ENCODE results near the gene TGFBR3.
A peak's percentile ranks its signal among the peaks of the same experiment; 100 is the strongest.

The TGFBR3 gene

GRCh38 chr1:91745640-91746373 is 140.1 kb downstream of the TGFBR3 start:
- ATAC-seq (replicated peaks; ENCODE audit: extremely low read depth, poor library complexity, severe bottlenecking) (no peak), DNase-seq (ENCODE audit: low spot score in 2 of 2) (no peak)
- Mint-ChIP-seq H3K4me3 (no peak overlapping the region), H3K9me3 (no peaks in the 10 kb centered on the region), H3K36me3 (ENCODE audit: insufficient read depth) (peaks cover 20% of the 10 kb centered on the region), H3K4me1 (peaks cover 61% of the 10 kb centered on the region), H3K27me3 (no peaks in the 10 kb centered on the region), H3K27ac (ENCODE audit: low read depth) (peak overlapping the region; percentile 46)

GRCh38 chr1:91744953-91745639 is 140.9 kb downstream of the TGFBR3 start:
- ATAC-seq (replicated peaks; ENCODE audit: extremely low read depth, poor library complexity, severe bottlenecking) (no peak), DNase-seq (ENCODE audit: low spot score in 2 of 2) (no peak)
- H3K27ac Mint-ChIP-seq (ENCODE audit: low read depth), result peak overlapping the region; percentile 22
- no peaks in the 10 kb centered on the region for H3K9me3 Mint-ChIP-seq
- H3K4me3 Mint-ChIP-seq, result no peak overlapping the region
- H3K27me3 Mint-ChIP-seq, result no peaks in the 10 kb centered on the region
- peaks cover 20% of the 10 kb centered on the region for H3K36me3 Mint-ChIP-seq (ENCODE audit: insufficient read depth)
- H3K4me1 Mint-ChIP-seq, result peaks cover 54% of the 10 kb centered on the region

- Mint-ChIP-seq H3K27ac (ENCODE audit: low read depth) (peak overlapping the region; percentile 78), H3K9me3 (no peaks in the 10 kb centered on the region), H3K27me3 (no peaks in the 10 kb centered on the region), H3K36me3 (ENCODE audit: insufficient read depth) (peaks cover 23% of the 10 kb centered on the region), H3K4me1 (peaks cover 56% of the 10 kb centered on the region), H3K4me3 (no peak overlapping the region)
- ATAC-seq (replicated peaks; ENCODE audit: extremely low read depth, poor library complexity, severe bottlenecking) (no peak), DNase-seq (ENCODE audit: low spot score in 2 of 2) (no peak)
Measured at GRCh38 chr1:91742848-91743292, 143.1 kb downstream of the TGFBR3 start.

GRCh38 chr1:91741906-91742305 is 144.0 kb downstream of the TGFBR3 start:
- Mint-ChIP-seq H3K36me3 (ENCODE audit: insufficient read depth) (peaks cover 25% of the 10 kb centered on the region), H3K27me3 (no peaks in the 10 kb centered on the region), H3K27ac (ENCODE audit: low read depth) (peak overlapping the region; percentile 78), H3K4me1 (peaks cover 53% of the 10 kb centered on the region), H3K4me3 (no peak overlapping the region), H3K9me3 (no peaks in the 10 kb centered on the region)
- no peak for DNase-seq (ENCODE audit: low spot score in 2 of 2)
- ATAC-seq (replicated peaks; ENCODE audit: extremely low read depth, poor library complexity, severe bottlenecking), result no peak

GRCh38 chr1:91741301-91741700 is 144.7 kb downstream of the TGFBR3 start:
- DNase-seq (ENCODE audit: low spot score in 2 of 2) (no peak), ATAC-seq (replicated peaks; ENCODE audit: extremely low read depth, poor library complexity, severe bottlenecking) (no peak)
- H3K4me1 Mint-ChIP-seq, result peaks cover 52% of the 10 kb centered on the region
- no peaks in the 10 kb centered on the region for H3K9me3 Mint-ChIP-seq
- no peak overlapping the region for H3K4me3 Mint-ChIP-seq
- peaks cover 27% of the 10 kb centered on the region for H3K36me3 Mint-ChIP-seq (ENCODE audit: insufficient read depth)
- H3K27ac Mint-ChIP-seq (ENCODE audit: low read depth), result peak overlapping the region; percentile 78
- H3K27me3 Mint-ChIP-seq, result no peaks in the 10 kb centered on the region

- H3K9me3 Mint-ChIP-seq, result no peaks in the 10 kb centered on the region
- ATAC-seq (replicated peaks; ENCODE audit: extremely low read depth, poor library complexity, severe bottlenecking), result no peak
Measured at GRCh38 chr1:91737650-91738049, 148.3 kb downstream of the TGFBR3 start.

GRCh38 chr1:91736715-91737615 is 149.0 kb downstream of the TGFBR3 start:
- Mint-ChIP-seq H3K36me3 (ENCODE audit: insufficient read depth) (peaks cover 29% of the 10 kb centered on the region), H3K27ac (ENCODE audit: low read depth) (no peak overlapping the region), H3K27me3 (no peaks in the 10 kb centered on the region), H3K4me1 (peaks cover 64% of the 10 kb centered on the region), H3K9me3 (no peaks in the 10 kb centered on the region), H3K4me3 (no peak overlapping the region)
- ATAC-seq (replicated peaks; ENCODE audit: extremely low read depth, poor library complexity, severe bottlenecking), result no peak
- no peak for DNase-seq (ENCODE audit: low spot score in 2 of 2)

More at GRCh38 chr1:91737650-91738049, 148.3 kb downstream of the TGFBR3 start:
- no peak for DNase-seq (ENCODE audit: low spot score in 2 of 2)
- peaks cover 65% of the 10 kb centered on the region for H3K4me1 Mint-ChIP-seq
- no peaks in the 10 kb centered on the region for H3K27me3 Mint-ChIP-seq
- peaks cover 25% of the 10 kb centered on the region for H3K36me3 Mint-ChIP-seq (ENCODE audit: insufficient read depth)
- no peak overlapping the region for H3K4me3 Mint-ChIP-seq
- H3K27ac Mint-ChIP-seq (ENCODE audit: low read depth), result no peak overlapping the region

- H3K9me3 Mint-ChIP-seq, result no peaks in the 10 kb centered on the region
- no peak for ATAC-seq (replicated peaks; ENCODE audit: extremely low read depth, poor library complexity, severe bottlenecking)
Measured at GRCh38 chr1:91736146-91736714, 149.7 kb downstream of the TGFBR3 start.

GRCh38 chr1:91735266-91735845 is 150.6 kb downstream of the TGFBR3 start:
- Mint-ChIP-seq H3K27me3 (no peaks in the 10 kb centered on the region), H3K4me1 (peaks cover 66% of the 10 kb centered on the region), H3K27ac (ENCODE audit: low read depth) (peak overlapping the region; percentile 60), H3K4me3 (peak overlapping the region; percentile 27), H3K9me3 (no peaks in the 10 kb centered on the region), H3K36me3 (ENCODE audit: insufficient read depth) (peaks cover 31% of the 10 kb centered on the region)
- DNase-seq (ENCODE audit: low spot score in 2 of 2) (no peak), ATAC-seq (replicated peaks; ENCODE audit: extremely low read depth, poor library complexity, severe bottlenecking) (no peak)

More at GRCh38 chr1:91736146-91736714, 149.7 kb downstream of the TGFBR3 start:
- H3K27ac Mint-ChIP-seq (ENCODE audit: low read depth), result no peak overlapping the region
- H3K36me3 Mint-ChIP-seq (ENCODE audit: insufficient read depth), result peaks cover 29% of the 10 kb centered on the region
- no peaks in the 10 kb centered on the region for H3K27me3 Mint-ChIP-seq
- no peak overlapping the region for H3K4me3 Mint-ChIP-seq
- H3K4me1 Mint-ChIP-seq, result peaks cover 64% of the 10 kb centered on the region
- no peak for DNase-seq (ENCODE audit: low spot score in 2 of 2)

GRCh38 chr1:91734761-91735160 is 151.2 kb downstream of the TGFBR3 start:
- H3K9me3 Mint-ChIP-seq, result no peaks in the 10 kb centered on the region
- peaks cover 72% of the 10 kb centered on the region for H3K4me1 Mint-ChIP-seq
- no peaks in the 10 kb centered on the region for H3K27me3 Mint-ChIP-seq
- peak overlapping the region; percentile 27 for H3K4me3 Mint-ChIP-seq
- no peak for ATAC-seq (replicated peaks; ENCODE audit: extremely low read depth, poor library complexity, severe bottlenecking)
- H3K36me3 Mint-ChIP-seq (ENCODE audit: insufficient read depth), result peaks cover 34% of the 10 kb centered on the region
- peak overlapping the region; percentile 60 for H3K27ac Mint-ChIP-seq (ENCODE audit: low read depth)
- DNase-seq (ENCODE audit: low spot score in 2 of 2), result no peak

GRCh38 chr1:91733108-91733710 is 152.7 kb downstream of the TGFBR3 start:
- ATAC-seq (replicated peaks; ENCODE audit: extremely low read depth, poor library complexity, severe bottlenecking) (no peak), DNase-seq (ENCODE audit: low spot score in 2 of 2) (no peak)
- peaks cover 67% of the 10 kb centered on the region for H3K4me1 Mint-ChIP-seq
- H3K27ac Mint-ChIP-seq (ENCODE audit: low read depth), result peak overlapping the region; percentile 60
- H3K27me3 Mint-ChIP-seq, result no peaks in the 10 kb centered on the region
- no peak overlapping the region for H3K4me3 Mint-ChIP-seq
- no peaks in the 10 kb centered on the region for H3K9me3 Mint-ChIP-seq
- H3K36me3 Mint-ChIP-seq (ENCODE audit: insufficient read depth), result peaks cover 42% of the 10 kb centered on the region
